Esophagus squamous epithelium (tissue), 5 donors: ENCODE data around the gene CALM3. TPM values are rescaled to one million over a fixed set of nuclear protein-coding genes. Genes with fewer than 3 reads are reported as not detected.
"Not testable (repeated sequence)": the region's sequence is repeated elsewhere in the genome, so short reads cannot be mapped to it uniquely, and the experiment has no call there.

Experiments
- DNase-seq: peaks from one replicate; lab custom pipeline; 2025; lab: John Stamatoyannopoulos, UW
- H3K27ac ChIP-seq, 4 donors: fragments of 200-600 bp; sonication (generic); one replicate each; pipeline ENCODE4 v1.5.1; 2016 to 2019; ENCODE audit warnings: mild to moderate bottlenecking in 1 of 4
- H3K27me3 ChIP-seq, 4 donors: fragments of 200-600 bp; sonication (generic); 1 replicate in 3 of 4; 2 replicates in 1 of 4; pipeline versions ENCODE4 v1.5.1 to v1.6.0; 2017 to 2021; ENCODE audit warnings: antibody characterized with exemption in 1 of 4
- H3K36me3 ChIP-seq, 3 donors: fragments of 200-600 bp; sonication (generic); one replicate each; pipeline ENCODE4 v1.5.1; 2016 to 2019
- H3K4me1 ChIP-seq, 3 donors: fragments of 200-600 bp; sonication (generic); one replicate each; pipeline ENCODE4 v1.5.1; 2017 to 2019
- H3K4me3 ChIP-seq, 4 donors: fragments of 200-600 bp; sonication (generic); 1 replicate in 3 of 4; 2 replicates in 1 of 4; pipeline ENCODE4 v1.5.1; 2016 to 2019; ENCODE audit warnings: mild to moderate bottlenecking in 2 of 4, moderate library complexity in 1 of 4
- H3K9me3 ChIP-seq, 3 donors: fragments of 200-600 bp; sonication (generic); one replicate each; pipeline ENCODE4 v1.5.1; 2016 to 2019
- CTCF ChIP-seq, 6 experiments: fragments of 450-650 bp in 4 of 6; fragments of 200-600 bp in 2 of 6; sonication (generic) in 2 of 6; IDR thresholded peaks; one replicate each; pipeline ENCODE4 v1.5.1; 2016 to 2019; ENCODE audit warnings: antibody characterized with exemption in 6 of 6, mild to moderate bottlenecking in 4 of 6, moderate library complexity in 4 of 6
- POLR2A ChIP-seq, 4 donors: fragments of 450-650 bp; IDR thresholded peaks; one replicate each; pipeline ENCODE4 v1.6.1; 2017; ENCODE audit warnings: antibody characterized with exemption in 4 of 4, mild to moderate bottlenecking in 4 of 4, moderate library complexity in 3 of 4
- WGBS, 2 donors: methylation state at CpG; one replicate each; pipeline ENCODE4 v1.1.5; 2018; 5-methylcytosine and 5-hydroxymethylcytosine counted together
- intact Hi-C: fragments of 100-400 bp; cut with DNase I; formaldehyde crosslinking; loops from one replicate; pipeline ENCODE4 v1.15.0; 2022
- total RNA-seq, 4 donors: library from RNA; depleted of rRNA; stranded (reverse); fragments of >200 nt; gene quantifications; one replicate each; pipeline ENCODE4 v1.1.0, GENCODE V29; 2016
- donor health status: DM: yes; HTN: yes; CAD: no.

Gene CALM3
- total RNA-seq, 4 donors from 2014 or later: 61.9 to 147 (median 84.6) TPM

- TF ChIP-seq POLR2A (IDR thresholded peaks at IDR 0.05): no peak
- no peak for TF ChIP-seq CTCF (IDR thresholded peaks at IDR 0.05)
- Histone ChIP-seq H3K9me3 (no peaks in the 10 kb centered on the region), H3K36me3 (no peaks in the 10 kb centered on the region), H3K27ac (peak overlapping the region; percentile 24 to 93 (median 81)), H3K4me3 (no peak overlapping the region), H3K4me1 (peaks cover 23 to 62% (median 34%) of the 10 kb centered on the region in 3 donors), H3K27me3 (peaks cover 0 to 18% (median 0%) of the 10 kb centered on the region in 4 donors)
- intact Hi-C loops: no loop called here
- DNase-seq: no peak
- 49 to 64% methylated on average over 6 to 7 of the region's 14 CpGs for WGBS, 2 donors
Measured at GRCh38 chr19:46626446-46626845, 25.3 kb downstream of the CALM3 start.

- H3K36me3 ChIP-seq, H3K4me3 ChIP-seq, H3K27ac ChIP-seq, DNase-seq, H3K9me3 ChIP-seq, intact Hi-C loops: not testable (repeated sequence)
- 94% methylated on average over 3 to 6 of the region's 7 CpGs for WGBS, 2 donors
- H3K4me1 ChIP-seq: peaks cover 26 to 53% (median 37%) of the 10 kb centered on the region in 3 donors
- H3K27me3 ChIP-seq: peaks cover 0 to 35% (median 0%) of the 10 kb centered on the region in 4 donors
Measured at GRCh38 chr19:46628970-46629369, 27.8 kb downstream of the CALM3 start.

- intact Hi-C loops: no loop called here
- Histone ChIP-seq H3K36me3 (no peaks in the 10 kb centered on the region), H3K27ac (no peak overlapping the region), H3K4me1 (peaks cover 20 to 53% (median 35%) of the 10 kb centered on the region in 3 donors), H3K4me3 (no peak overlapping the region), H3K9me3 (no peaks in the 10 kb centered on the region), H3K27me3 (peaks cover 0 to 41% (median 0%) of the 10 kb centered on the region in 4 donors)
- TF ChIP-seq CTCF (IDR thresholded peaks at IDR 0.05): no peak
- no peak for TF ChIP-seq POLR2A (IDR thresholded peaks at IDR 0.05)
- no peak for DNase-seq
- WGBS, 2 donors: 83 to 88% methylated on average over 9 to 13 of the region's 15 CpGs
Measured at GRCh38 chr19:46629546-46630025, 28.5 kb downstream of the CALM3 start.

GRCh38 chr19:46630586-46631205, 29.6 kb downstream of the CALM3 start:
- Histone ChIP-seq H3K4me3 (no peak overlapping the region), H3K27me3 (peaks cover 0 to 50% (median 0%) of the 10 kb centered on the region in 4 donors), H3K9me3 (no peaks in the 10 kb centered on the region), H3K4me1 (peaks cover 12 to 49% (median 29%) of the 10 kb centered on the region in 3 donors), H3K27ac (no peak overlapping the region), H3K36me3 (no peaks in the 10 kb centered on the region)
- TF ChIP-seq POLR2A (IDR thresholded peaks at IDR 0.05) (no peak), CTCF (IDR thresholded peaks at IDR 0.05) (no peak)
- no peak for DNase-seq
- intact Hi-C loops: no loop called here
- 31 to 59% methylated on average over 4 to 6 of the region's 14 CpGs for WGBS, 2 donors

- H3K27ac ChIP-seq: no peak overlapping the region
- peaks cover 0 to 58% (median 0%) of the 10 kb centered on the region in 4 donors for H3K27me3 ChIP-seq
- peaks cover 9 to 46% (median 25%) of the 10 kb centered on the region in 3 donors for H3K4me1 ChIP-seq
- WGBS, 2 donors: 60% methylated on average over 1 of the region's 6 CpGs; no CpG with 5 or more reads in 1 of the 2 donors
- TF ChIP-seq POLR2A (IDR thresholded peaks at IDR 0.05): no peak
- TF ChIP-seq CTCF (IDR thresholded peaks at IDR 0.05): no peak
- H3K9me3 ChIP-seq: no peaks in the 10 kb centered on the region
- no peak for DNase-seq
- H3K36me3 ChIP-seq: no peaks in the 10 kb centered on the region
- intact Hi-C loops: no loop called here
- H3K4me3 ChIP-seq: no peak overlapping the region
Measured at GRCh38 chr19:46631481-46631880, 30.4 kb downstream of the CALM3 start.
